Stimulated activated CD4-positive, alpha-beta T cell treated with anti-CD3 and anti-CD28 coated beads, Interleukin-12 subunit alpha, Interleukin-12 subunit beta, amount 100 ng/mL, for 24 hours (primary cell): ENCODE data around the gene ADAMTS6.
"Not testable (repeated sequence)": the region's sequence is repeated elsewhere in the genome, so short reads cannot be mapped to it uniquely, and the experiment has no call there.

ENCODE experiments used
- DNase-seq, 2 experiments: peaks; one replicate each; pipeline ENCODE4 v3.0.0-alpha.2; 2020; ENCODE audit warnings: low read depth in 2 of 2

Gene ADAMTS6

GRCh38 chr5:65366655-65367054 lies 115.1 kb downstream of the ADAMTS6 start:
- DNase-seq: no peak

DNA sequence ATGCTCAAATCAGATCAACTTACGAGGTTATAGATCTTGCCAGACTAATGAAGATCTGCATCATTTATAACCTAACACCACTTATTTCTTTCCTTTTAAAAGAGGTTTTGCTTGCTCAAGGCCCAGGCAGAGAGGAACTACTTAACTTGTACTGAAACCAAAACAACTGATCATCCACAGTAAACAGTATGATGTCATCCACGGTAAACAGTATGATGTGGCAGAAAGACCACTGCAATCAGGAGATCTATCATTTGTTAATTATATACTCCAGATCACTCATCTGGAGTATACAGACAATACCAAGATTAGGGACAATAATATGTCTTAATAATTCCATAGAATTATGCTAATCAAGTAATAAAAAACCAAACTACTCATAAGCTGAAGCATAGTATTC lies 116.8 kb downstream of the ADAMTS6 start:
- no peak for DNase-seq

DNA sequence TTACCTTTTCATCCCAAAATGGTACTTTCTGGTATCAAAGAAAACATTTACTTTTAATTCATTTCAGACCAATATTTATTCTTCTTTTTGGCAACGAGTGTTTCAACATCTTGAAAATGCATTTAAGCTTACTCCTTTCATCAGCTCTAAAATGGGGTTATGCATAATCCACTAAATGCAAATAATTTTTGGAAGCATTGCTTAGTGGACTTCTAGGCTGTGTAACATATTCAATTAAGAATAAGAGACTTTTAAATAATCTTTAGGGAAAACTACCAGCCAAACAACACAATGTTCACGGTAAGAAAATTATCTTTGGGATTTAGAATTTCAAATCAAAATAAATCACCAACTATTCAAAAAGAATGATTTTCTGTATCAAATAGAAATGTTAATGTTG lies 118.2 kb downstream of the ADAMTS6 start:
- no peak for DNase-seq

GRCh38 chr5:65359981-65360380 lies 121.7 kb downstream of the ADAMTS6 start:
- DNase-seq: no peak

- no peak for DNase-seq
Observed at GRCh38 chr5:65359569-65359968, 122.2 kb downstream of the ADAMTS6 start.

- no peak for DNase-seq
Observed at GRCh38 chr5:65356274-65356673, 125.4 kb downstream of the ADAMTS6 start.

DNA sequence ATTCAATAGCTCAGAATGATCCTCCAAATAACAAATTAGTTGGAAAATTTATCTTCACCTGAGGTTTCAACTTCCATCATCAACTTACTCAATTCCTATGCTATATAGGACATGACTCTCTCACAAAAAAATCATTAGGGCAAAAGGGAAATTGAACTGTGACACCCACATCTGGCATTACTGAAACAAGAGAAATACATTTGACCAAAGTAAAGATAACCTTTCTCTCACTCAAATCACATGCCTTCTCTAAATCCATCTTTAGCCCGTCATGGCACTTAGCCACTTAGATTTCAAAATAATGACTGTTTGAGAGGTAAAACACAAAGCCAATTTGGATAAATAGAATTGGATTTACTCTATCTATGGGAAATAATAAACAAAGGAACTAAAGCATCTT lies 126.4 kb downstream of the ADAMTS6 start:
- no peak for DNase-seq

DNA sequence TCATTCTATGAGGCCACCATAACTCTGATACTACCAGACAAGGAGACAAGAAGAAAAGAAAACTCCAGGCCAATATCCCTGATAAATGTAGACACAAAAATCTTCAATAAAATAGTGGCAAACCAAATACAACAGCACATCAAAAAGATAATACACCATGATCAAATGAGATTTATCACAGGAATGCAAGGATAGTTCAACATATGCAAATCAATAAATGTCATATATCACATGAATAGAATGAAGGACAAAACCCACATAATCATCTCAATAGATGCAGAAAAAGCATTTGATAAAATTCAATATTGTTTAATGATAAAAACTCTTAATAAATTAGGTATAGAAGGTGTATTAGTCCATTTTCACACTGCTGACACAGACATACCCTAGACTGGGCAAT lies 139.9 kb downstream of the ADAMTS6 start:
- DNase-seq: no peak

DNA sequence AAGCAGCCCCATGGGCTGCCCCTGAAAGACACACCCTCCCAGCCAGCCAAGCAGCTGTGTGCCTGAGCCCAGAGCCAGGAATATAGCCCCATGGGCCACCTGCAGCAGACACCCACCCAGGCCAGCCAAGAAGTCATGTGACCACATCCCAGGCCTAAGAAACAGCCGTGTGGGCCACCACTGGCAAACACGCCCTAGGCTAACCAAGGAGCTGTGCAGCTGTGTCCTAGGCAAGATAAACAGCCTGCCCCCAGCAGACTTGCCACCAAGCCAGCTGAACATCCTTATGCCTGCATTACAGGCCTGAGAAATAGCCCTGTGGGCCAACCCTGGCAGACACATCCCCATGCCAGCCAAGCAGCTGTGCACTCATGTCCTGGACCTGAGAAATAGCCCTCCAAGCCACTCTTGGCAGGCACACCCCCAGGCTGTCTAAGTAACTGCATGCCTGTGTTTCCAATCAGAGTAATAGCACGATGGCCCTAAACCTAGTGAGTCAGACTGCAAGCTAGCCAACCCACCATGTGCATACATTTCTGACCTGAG lies 143.0 kb downstream of the ADAMTS6 start:
- no peak for DNase-seq

GRCh38 chr5:65334077-65334476 lies 147.6 kb downstream of the ADAMTS6 start:
- no peak for DNase-seq

DNA sequence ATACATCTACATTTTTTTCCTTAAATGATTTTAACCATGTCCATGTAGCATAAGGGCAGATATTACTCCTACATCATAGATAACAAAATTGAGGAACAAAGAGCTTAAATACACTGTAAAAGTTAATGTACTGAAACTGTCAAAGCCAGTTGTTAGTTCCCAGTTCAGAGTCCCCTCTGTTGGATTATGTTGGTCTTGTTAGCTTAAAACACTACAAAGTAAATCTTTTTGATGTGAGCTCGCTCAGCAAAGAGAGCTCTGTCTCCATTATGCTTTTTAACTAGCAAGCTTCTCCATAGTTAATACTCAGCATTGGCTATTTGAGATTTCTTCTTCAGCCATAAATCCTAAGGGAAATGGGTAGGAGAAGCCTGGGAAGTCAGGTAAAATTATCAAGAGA lies 149.1 kb downstream of the ADAMTS6 start:
- DNase-seq: no peak

- no peak for DNase-seq
Observed at GRCh38 chr5:65329266-65329665, 152.5 kb downstream of the ADAMTS6 start.

DNA sequence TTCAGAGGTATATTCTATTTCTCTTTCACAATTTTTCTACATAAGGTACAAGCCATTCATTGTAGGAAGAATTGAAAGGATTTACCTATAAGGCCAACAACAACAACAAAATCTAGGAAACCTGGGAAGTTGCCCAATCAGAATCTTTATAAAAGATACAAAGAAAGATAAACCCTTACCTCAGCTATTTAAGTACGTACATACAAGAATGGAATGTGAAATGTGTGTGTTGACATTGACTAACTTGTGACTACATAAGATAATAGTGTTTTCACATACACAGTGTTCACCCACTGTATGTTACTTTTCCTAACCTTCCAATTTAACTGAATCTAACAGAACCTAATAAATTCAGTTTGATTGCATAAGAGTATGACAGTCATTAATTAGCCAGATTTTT lies 154.1 kb downstream of the ADAMTS6 start:
- no peak for DNase-seq

- DNase-seq: no peak
Observed at GRCh38 chr5:65326922-65327321, 154.8 kb downstream of the ADAMTS6 start.

- no peak for DNase-seq
Observed at GRCh38 chr5:65324226-65324625, 157.5 kb downstream of the ADAMTS6 start.

DNA sequence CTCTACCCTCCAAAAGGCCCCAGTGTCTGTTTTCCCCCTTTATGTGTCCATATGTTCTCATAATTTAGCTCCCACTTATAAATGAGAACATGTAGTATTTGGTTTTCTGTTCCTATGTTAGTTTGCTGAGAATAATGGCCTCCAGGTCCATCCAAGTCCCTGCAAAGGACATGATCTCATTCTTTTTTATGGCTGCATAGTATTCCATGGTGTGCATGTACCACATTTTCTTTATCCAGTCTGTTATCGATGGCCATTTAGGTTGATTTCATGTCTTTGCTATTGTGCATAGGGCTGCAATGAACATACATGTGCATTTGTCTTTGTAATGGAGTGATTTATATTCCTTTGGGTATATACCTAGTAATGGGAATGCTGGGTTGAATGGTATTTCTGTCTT lies 161.0 kb downstream of the ADAMTS6 start:
- not testable (repeated sequence) for DNase-seq

- no peak for DNase-seq
Observed at GRCh38 chr5:65320250-65320649, 161.5 kb downstream of the ADAMTS6 start.

GRCh38 chr5:65307931-65308330 lies 173.8 kb downstream of the ADAMTS6 start:
- no peak for DNase-seq

DNA sequence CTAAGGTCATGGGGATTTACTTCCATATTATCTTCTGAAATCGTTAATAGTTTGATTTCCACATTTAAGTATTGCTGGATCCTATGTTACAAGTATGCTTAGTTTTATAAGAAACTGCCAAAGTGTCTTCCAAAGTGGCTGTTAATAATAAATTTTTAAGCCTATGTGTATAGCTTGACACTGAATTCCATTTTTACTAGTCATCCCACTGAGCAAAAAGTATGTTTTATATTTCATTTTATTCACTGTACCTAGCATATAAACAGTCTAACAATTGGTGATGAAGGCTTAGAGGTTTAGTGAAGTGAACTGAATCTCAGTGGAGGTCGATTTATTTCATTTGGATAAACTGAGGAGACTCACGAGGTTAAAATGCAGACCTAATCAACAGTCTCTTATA lies 174.6 kb downstream of the ADAMTS6 start:
- no peak for DNase-seq

DNA sequence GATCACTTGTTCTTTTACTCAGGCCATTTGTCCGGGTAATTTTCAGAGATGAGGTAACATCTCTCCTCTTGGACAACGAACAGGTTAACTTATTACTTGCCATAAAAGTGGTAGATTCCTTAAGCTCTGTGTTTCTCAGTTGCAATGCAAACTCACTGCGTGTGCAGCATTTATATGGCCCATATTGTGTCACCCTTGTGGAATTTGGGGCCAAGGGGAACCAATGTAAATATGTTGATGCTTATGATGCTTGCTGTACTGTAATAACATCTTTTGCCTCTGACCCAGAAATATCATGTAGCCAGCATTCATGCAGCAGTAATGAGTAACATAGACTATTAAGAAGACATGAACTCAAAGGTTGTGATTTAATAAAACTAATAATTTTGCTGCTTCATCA lies 175.8 kb downstream of the ADAMTS6 start:
- DNase-seq: no peak

- no peak for DNase-seq
Observed at GRCh38 chr5:65299861-65300260, 181.9 kb downstream of the ADAMTS6 start.

DNA sequence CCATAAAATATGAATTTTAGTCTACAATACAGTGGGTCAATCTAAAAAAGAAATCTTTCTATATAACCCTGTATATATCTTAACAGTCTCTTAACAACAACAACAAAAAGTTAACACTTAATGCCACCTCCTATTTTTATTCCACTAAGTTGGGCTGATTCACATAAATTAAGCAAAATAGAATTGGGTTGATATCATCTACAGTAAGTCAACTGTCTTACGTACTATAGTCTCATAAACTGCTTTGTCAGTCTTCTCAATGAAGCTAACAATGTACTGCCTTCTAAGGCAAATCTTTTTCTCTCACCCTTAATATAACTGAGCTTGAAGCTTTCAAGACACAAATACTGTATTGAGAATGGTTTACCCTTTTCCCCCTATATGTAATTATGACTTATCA lies 185.7 kb downstream of the ADAMTS6 start:
- DNase-seq: no peak

DNA sequence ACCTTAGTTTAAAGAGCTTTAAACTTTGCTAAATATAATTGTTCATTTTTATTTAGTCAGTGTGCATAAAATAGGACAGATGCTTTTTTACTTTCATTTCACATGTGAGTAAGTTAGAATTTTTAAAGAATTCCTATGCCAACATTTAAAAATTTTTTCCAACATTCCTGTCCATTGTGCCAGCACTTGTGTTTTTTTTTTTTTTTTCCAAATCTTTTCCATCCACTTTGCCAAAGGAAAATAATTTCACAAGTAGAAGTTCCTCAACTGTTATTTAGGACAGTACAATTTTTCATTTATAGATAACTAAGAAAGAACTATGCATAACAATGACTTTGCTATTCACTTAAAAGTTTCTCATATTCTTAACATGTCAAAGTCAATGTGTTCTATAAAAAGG lies 189.5 kb downstream of the ADAMTS6 start:
- DNase-seq: no peak

DNA sequence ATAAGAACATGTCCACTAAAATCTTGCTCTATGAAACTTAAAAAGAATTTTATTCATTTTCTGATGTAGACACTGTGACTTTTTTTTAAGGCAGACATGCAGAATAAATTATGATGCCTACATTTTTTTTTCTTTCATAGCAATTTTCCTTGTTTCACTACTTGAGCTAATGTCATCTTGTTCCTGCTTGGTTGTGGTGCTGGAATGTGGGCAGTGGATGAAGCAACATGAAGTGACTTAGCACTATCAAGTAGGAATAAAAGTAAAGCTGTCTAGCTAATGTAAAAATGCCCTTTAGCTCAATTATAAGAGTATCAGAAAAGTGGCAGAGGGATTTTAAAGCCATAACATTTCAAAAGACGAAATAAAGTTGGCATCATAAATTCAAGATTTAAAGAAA lies 191.0 kb downstream of the ADAMTS6 start:
- no peak for DNase-seq

DNA sequence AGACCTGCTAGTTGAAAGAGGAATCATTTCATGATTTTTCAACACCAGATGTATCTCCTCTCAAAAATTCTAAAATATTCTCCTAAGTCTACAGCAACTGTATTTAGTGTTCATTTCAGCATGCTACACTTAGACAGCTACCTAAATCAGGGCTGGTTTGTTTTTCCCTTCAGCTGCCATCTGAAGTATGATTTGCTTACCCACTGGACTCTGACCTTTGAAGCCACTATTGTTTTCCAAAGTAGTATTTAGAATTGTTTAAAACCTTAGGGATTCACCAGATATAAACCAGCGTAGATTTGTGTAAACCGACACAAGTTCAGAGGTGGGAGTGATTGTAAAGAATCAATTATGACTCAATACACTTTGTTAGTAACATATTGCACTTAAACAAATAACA lies 193.1 kb downstream of the ADAMTS6 start:
- DNase-seq: no peak
